HG03108 (cell line): ENCODE results near the gene IGFBPL1.

ENCODE experiments used
- ATAC-seq: cut with Tn5 transposase; IDR thresholded peaks from one replicate; pipeline ENCODE4 v1.9.1; 2021; ENCODE audit warnings: moderate library complexity; ENCODE audit not compliant: unreplicated experiment

The IGFBPL1 gene

GRCh38 chr9:38432922-38433510, 8.8 kb upstream of the IGFBPL1 start:
- no peak for ATAC-seq

GRCh38 chr9:38431116-38431515, 6.9 kb upstream of the IGFBPL1 start:
- ATAC-seq: no peak

GRCh38 chr9:38428062-38428461, 3.8 kb upstream of the IGFBPL1 start:
- ATAC-seq: no peak

GRCh38 chr9:38424918-38425317, 664 bp upstream of the IGFBPL1 start:
- no peak for ATAC-seq

GRCh38 chr9:38423273-38423972, 831 bp downstream of the IGFBPL1 start:
- no peak for ATAC-seq

- ATAC-seq: no peak
Observed at GRCh38 chr9:38422555-38423260, 1.5 kb downstream of the IGFBPL1 start.

GRCh38 chr9:38421498-38422211, 2.6 kb downstream of the IGFBPL1 start:
- ATAC-seq: no peak

- ATAC-seq: no peak
Observed at GRCh38 chr9:38419181-38419580, 5.1 kb downstream of the IGFBPL1 start.

- ATAC-seq: no peak
Observed at GRCh38 chr9:38418366-38418765, 5.9 kb downstream of the IGFBPL1 start.

- no peak for ATAC-seq
Observed at GRCh38 chr9:38417003-38417945, 7.0 kb downstream of the IGFBPL1 start.

- ATAC-seq: no peak
Observed at GRCh38 chr9:38416461-38416860, 7.8 kb downstream of the IGFBPL1 start.

- no peak for ATAC-seq
Observed at GRCh38 chr9:38415856-38416255, 8.4 kb downstream of the IGFBPL1 start.

GRCh38 chr9:38414040-38414723, 10.1 kb downstream of the IGFBPL1 start:
- ATAC-seq: no peak

- ATAC-seq: no peak
Observed at GRCh38 chr9:38413283-38413682, 11.0 kb downstream of the IGFBPL1 start.

- no peak for ATAC-seq
Observed at GRCh38 chr9:38412751-38413150, 11.5 kb downstream of the IGFBPL1 start.

GRCh38 chr9:38408719-38409118, 15.5 kb downstream of the IGFBPL1 start:
- no peak for ATAC-seq

GRCh38 chr9:38406476-38407186, 17.6 kb downstream of the IGFBPL1 start:
- no peak for ATAC-seq

- no peak for ATAC-seq
Observed at GRCh38 chr9:38405785-38406184, 18.5 kb downstream of the IGFBPL1 start.

- no peak for ATAC-seq
Observed at GRCh38 chr9:38404314-38404713, 19.9 kb downstream of the IGFBPL1 start.
